ENCODE results near the gene ASPG. TPM values are rescaled to one million over a fixed set of nuclear protein-coding genes. Genes with fewer than 3 reads are reported as not detected.

Gene ASPG
- polyA plus RNA-seq, 3 donors: 0.01 TPM; not detected in 2

GRCh38 chr14:104148433-104149277, 63.2 kb downstream of the ASPG start:
- Histone ChIP-seq H3K4me3 (replicated peaks in 1 of 3; ENCODE audit: low read depth in 2 of 3, low read length in 3 of 3) (no peak overlapping the region), H2AFZ (ENCODE audit: insufficient read depth, low read depth, low read length, poor library complexity, severe bottlenecking) (no peak overlapping the region), H3K9me3 (replicated peaks in 1 of 2; ENCODE audit: control insufficient read depth in 1 of 2, insufficient read depth in 1 of 2, low read length in 2 of 2) (no peaks in the 10 kb centered on the region), H3K79me2 (ENCODE audit: insufficient read depth, low read length) (no peaks in the 10 kb centered on the region), H3K9ac (ENCODE audit: insufficient read depth, low read length, poor library complexity, severe bottlenecking) (no peak overlapping the region), H4K20me1 (ENCODE audit: insufficient read depth, low read length) (no peaks in the 10 kb centered on the region), H3K27me3 (ENCODE audit: control insufficient read depth in 2 of 2, insufficient read depth in 2 of 2, low read length in 2 of 2) (no peaks in the 10 kb centered on the region), H3K36me3 (replicated peaks in 1 of 2; ENCODE audit: control insufficient read depth in 1 of 2, insufficient read depth in 2 of 2, low read length in 2 of 2) (no peaks in the 10 kb centered on the region), H3K4me2 (replicated peaks; ENCODE audit: extremely low read depth, low read length, poor library complexity, severe bottlenecking) (no peak overlapping the region), H3K4me1 (ENCODE audit: control insufficient read depth in 1 of 2, insufficient read depth in 2 of 2, low read length in 2 of 2) (no peaks in the 10 kb centered on the region), H3K27ac (ENCODE audit: low read depth in 1 of 2, low read length in 2 of 2) (no peak overlapping the region)
- DNase-seq: no peak
- no peaks in the 10 kb centered on the region for H3K4me1 Mint-ChIP-seq
- H3K4me3 Mint-ChIP-seq: no peak overlapping the region
- H3K27ac Mint-ChIP-seq: no peak overlapping the region
- 93% methylated on average over 16 of the region's 22 CpGs for WGBS (ENCODE audit: insufficient coverage)
- H3K27me3 Mint-ChIP-seq (ENCODE audit: low read depth in 3 of 3): peaks cover 1 to 6% (median 2%) of the 10 kb centered on the region in 3 donors
- TF ChIP-seq CTCF (IDR thresholded peaks at IDR 0.05): no peak
- H3K9me3 Mint-ChIP-seq: peaks cover 0 to 1% (median 0%) of the 10 kb centered on the region in 7 donors
- intact Hi-C loops (cut with micrococcal nuclease): no loop called here
- no peaks in the 10 kb centered on the region for H3K36me3 Mint-ChIP-seq

- no peaks in the 10 kb centered on the region for H3K36me3 ChIP-seq (replicated peaks in 1 of 2; ENCODE audit: control insufficient read depth in 1 of 2, insufficient read depth in 2 of 2, low read length in 2 of 2)
- H3K9me3 ChIP-seq (replicated peaks in 1 of 2; ENCODE audit: control insufficient read depth in 1 of 2, insufficient read depth in 1 of 2, low read length in 2 of 2): no peaks in the 10 kb centered on the region
- no peaks in the 10 kb centered on the region for H3K4me1 Mint-ChIP-seq
- intact Hi-C loops (cut with micrococcal nuclease): no loop called here
- no peaks in the 10 kb centered on the region for H3K36me3 Mint-ChIP-seq
- no peak overlapping the region for H3K27ac ChIP-seq (ENCODE audit: low read depth in 1 of 2, low read length in 2 of 2)
- WGBS (ENCODE audit: insufficient coverage): 95% methylated on average over 7 of the region's 11 CpGs
- peaks cover 1 to 4% (median 2%) of the 10 kb centered on the region in 3 donors for H3K27me3 Mint-ChIP-seq (ENCODE audit: low read depth in 3 of 3)
- H3K9me3 Mint-ChIP-seq: peaks cover 0 to 1% (median 0%) of the 10 kb centered on the region in 7 donors
- TF ChIP-seq CTCF (IDR thresholded peaks at IDR 0.05): no peak
- H3K79me2 ChIP-seq (ENCODE audit: insufficient read depth, low read length): no peaks in the 10 kb centered on the region
- no peak overlapping the region for H3K9ac ChIP-seq (ENCODE audit: insufficient read depth, low read length, poor library complexity, severe bottlenecking)
- H3K4me3 Mint-ChIP-seq: no peak overlapping the region
- H3K4me3 ChIP-seq (replicated peaks in 1 of 3; ENCODE audit: low read depth in 2 of 3, low read length in 3 of 3): no peak overlapping the region
- no peaks in the 10 kb centered on the region for H3K4me1 ChIP-seq (ENCODE audit: control insufficient read depth in 1 of 2, insufficient read depth in 2 of 2, low read length in 2 of 2)
- no peak overlapping the region for H3K4me2 ChIP-seq (replicated peaks; ENCODE audit: extremely low read depth, low read length, poor library complexity, severe bottlenecking)
- H2AFZ ChIP-seq (ENCODE audit: insufficient read depth, low read depth, low read length, poor library complexity, severe bottlenecking): no peak overlapping the region
- DNase-seq: no peak
- H3K27me3 ChIP-seq (ENCODE audit: control insufficient read depth in 2 of 2, insufficient read depth in 2 of 2, low read length in 2 of 2): no peaks in the 10 kb centered on the region
- no peak overlapping the region for H3K27ac Mint-ChIP-seq
- no peaks in the 10 kb centered on the region for H4K20me1 ChIP-seq (ENCODE audit: insufficient read depth, low read length)
Observed at GRCh38 chr14:104149278-104149595, 63.7 kb downstream of the ASPG start.

All from CD14-positive monocyte (primary cell).